Hippocampal formation (tissue), 2 donors: ENCODE results near the gene HDHD2.
"Not testable (repeated sequence)": the region's sequence is repeated elsewhere in the genome, so short reads cannot be mapped to it uniquely, and the experiment has no call there.

Experiments
- DNase-seq, 2 donors: peaks; one replicate each; lab custom pipeline; 2025; lab: John Stamatoyannopoulos, UW

Gene HDHD2, protein sequence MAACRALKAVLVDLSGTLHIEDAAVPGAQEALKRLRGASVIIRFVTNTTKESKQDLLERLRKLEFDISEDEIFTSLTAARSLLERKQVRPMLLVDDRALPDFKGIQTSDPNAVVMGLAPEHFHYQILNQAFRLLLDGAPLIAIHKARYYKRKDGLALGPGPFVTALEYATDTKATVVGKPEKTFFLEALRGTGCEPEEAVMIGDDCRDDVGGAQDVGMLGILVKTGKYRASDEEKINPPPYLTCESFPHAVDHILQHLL

DNA sequence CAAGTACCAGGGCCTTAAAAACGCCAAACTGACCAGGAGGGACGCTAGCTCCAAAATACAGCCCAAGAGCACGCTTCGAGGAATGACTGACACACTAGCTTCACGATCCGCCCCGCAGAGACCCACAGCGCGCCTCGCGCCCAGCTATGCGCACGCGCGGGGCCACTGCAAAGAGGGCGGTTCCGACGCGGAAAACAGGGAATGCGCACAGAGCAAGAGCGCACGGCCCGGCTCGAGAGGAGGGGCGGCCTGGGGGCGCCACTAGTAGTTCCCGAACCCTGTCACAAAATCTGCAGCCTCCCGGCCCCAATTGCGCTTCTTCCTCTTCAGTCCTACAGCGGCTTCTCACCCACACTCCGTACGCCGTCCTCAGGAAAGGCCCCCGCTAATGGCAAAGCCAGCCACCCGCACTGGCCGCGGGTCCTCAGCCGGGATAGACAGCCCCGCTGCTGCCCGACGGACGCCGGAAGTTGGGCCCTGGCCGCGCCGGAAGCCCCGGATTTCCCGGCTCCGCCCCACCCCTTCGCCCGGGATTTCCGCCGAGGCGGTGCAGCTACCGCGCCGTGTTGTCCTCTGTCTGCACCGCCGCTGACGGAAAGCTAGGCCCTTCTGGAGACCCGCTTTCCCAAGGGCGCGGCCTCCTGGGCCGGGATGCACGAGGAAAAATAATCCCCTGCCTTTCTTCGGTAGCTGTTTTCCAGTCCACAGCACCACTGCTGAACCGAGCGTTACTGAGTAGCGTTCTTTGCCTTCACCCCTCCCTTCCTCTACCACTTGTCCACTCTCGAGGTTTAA lies at the start of gene HDHD2:
Gene HDHD2 (minus strand): TSS at position 472 of the 795 bp plus-strand sequence. CDS start 14,061 bp downstream, outside the sequence.
- peak; percentile 76 to 86 for DNase-seq

DNA sequence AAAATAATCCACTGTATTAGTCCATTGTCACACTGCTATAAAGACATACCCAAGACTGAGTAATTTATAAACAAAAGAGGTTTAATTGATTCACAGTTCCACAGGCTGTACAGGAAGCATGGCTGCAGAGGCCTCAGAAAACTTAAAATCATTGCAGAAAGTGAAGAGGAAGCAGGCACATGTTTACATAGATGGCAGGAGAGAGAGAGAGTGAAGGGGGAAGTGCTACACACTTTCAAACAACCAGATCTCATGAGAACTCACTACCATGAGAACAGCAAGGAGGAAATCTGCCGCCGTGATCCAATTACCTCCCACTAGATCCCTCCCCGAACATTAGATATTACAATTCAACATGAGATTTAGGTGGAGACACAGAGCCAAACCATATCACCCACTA lies 45.7 kb upstream of the HDHD2 start:
- DNase-seq = not testable (repeated sequence)

DNA sequence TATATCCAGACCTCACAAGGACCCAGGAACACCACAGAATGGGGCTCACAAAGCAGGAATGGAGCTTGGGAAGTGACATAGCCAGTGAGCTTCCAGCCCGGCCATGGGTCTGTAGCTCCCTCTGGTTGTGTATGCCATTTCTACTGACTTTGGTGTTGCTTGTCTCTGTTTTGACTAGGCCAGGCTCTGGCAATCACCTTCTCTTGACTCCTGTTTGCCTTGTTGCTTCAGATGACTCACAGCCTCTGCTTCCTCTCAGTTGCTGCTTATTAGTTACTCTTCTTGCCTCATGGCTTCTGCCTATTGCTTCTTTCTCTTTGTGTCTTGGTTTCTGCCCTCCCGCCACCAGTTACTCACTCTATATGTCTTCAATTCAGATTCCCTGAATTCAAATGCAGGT lies 41.7 kb upstream of the HDHD2 start:
- no peak for DNase-seq

DNA sequence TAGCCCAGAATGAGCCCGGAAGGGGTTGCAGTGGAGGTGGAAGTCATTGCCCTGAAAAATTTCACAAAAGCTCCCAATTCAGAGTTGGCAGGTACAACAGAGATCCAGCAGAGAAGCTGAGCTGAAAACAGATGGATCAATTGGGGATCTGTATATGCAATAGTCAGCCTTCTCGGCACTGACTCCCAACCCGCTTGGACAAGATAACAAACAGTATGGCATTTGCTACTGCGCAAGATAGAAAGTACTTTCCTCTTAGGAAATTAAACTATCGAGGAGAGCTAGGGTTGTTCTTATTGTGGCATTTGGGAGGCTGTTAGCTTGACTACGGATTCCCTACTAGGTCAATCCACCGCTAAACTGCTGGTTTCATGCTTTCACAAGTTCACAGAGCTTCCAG lies 37.4 kb upstream of the HDHD2 start:
- DNase-seq = no peak

DNA sequence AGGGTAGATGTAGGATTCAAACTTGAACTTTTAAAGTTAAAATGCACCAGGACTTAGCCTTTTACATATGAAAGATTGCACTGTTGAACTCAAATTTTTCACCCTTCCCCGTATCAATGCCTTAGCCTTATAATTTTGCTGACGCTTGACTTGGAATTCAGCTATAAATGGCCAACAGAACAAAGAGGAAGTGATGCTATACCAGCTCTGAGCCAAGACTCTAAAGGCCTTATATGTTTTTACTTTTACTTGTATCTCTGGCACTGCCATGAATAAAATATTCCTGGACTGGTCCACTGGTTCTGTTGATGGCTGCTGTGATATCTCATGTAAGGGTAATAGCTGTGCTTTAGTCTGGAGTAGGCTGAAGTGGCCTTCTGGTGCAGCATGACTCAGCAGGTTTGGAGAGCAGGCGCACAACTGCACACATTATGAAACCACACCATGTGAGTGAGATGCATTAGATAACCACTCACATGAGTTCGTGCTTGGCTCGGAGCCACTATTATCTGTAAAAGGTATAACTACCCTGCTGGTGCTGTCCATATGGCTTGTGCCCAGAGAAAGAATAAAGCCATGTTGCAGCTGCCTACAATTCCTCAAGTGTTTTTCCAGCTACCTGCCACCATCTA lies 34.2 kb upstream of the HDHD2 start:
- no peak for DNase-seq

DNA sequence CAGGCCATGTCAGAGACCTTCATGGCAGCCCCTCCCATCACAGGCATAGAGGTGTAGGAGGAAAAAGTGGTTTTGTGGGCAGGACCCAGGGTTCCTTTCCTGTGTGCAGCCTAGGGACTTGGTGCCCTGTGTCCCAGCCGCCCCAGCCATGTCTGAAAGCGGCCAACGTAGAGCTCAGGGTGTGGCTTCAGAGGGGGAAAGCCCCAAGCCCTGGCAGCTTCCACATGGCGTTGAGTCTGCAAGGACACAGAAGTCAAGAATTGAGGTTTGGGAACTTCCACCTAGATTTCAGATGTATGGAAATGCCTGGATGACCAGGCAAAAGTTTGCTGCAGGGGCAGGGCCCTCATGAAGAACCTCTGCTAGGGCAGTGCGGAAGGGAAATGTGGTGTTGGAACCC lies 31.9 kb upstream of the HDHD2 start:
- DNase-seq = not testable (repeated sequence)

DNA sequence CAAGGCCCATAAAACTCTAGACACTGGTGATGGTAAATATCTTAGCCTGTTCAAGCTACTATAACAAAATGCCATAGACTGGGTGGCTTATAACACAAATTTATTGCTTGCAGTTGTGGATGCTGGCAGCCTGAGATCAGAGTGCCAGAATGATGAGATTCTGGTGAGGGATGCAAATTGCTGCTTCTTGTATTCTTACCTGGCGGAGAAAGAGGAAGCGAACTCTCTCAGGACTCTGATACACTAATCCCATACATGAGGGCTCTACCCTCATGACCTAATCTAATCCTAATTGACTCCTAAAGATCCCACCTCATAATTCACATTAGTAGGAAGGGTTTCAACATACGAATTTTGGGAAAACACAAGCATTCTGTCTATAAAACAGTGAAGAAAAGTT lies 30.5 kb upstream of the HDHD2 start:
- no peak for DNase-seq

DNA sequence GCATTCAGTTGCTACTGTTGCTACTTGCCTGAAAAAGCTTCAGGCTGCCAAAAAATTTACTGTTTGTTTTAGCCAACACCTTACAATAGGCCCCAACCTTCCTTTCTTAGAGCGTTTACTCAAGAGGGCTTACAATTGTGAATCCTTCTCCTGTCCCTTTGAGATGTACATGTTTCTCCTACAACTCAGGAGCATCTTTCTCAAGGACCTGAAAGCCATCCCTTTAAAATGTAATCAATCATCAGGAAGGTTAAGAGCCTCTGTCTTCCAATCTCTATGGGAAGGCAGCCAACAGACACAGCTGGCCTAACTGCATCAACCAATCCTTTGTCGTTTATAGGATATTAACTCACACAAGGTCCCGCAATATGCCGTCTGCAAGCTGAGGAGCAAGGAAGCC lies 29.2 kb upstream of the HDHD2 start:
- DNase-seq = no peak

DNA sequence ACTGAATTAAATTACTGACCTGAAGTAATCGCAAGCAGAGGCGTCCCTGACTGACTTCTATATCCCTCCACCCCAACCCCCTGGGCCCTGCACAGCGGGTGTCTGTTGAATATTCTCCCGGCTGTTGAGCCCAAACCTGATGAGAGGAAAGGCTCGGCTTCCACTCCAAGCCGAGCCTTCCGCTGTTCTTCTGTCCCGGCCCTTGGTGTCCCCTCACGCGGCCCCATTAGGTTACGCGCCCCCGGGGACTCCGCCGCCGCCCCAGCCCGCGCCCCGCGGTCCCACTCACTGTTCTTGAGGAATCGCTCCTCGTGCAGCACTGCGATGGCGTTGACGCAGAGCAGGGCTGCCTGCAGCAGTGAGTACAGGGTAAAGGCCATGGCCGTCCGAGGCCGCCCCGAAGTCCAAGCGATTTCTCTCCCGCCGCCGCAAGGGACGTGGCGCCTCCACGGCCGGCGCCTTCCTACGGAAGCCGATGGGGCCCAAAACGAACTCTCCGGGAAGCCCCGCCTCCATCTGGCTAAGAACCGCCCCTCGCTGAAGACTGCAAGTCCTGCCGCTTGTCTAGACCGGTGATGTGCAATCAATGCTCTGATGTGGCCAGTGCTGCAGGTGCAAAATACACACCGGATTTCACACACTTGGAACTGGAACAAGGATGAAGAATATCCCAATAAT lies 25.7 kb upstream of the HDHD2 start, which contains the start of gene IER3IP1:
Gene IER3IP1 (minus strand): TSS at position 467 of the 678 bp plus-strand sequence. CDS start 87 bp downstream, at position 380.
- DNase-seq = peak; percentile 83 to 85

DNA sequence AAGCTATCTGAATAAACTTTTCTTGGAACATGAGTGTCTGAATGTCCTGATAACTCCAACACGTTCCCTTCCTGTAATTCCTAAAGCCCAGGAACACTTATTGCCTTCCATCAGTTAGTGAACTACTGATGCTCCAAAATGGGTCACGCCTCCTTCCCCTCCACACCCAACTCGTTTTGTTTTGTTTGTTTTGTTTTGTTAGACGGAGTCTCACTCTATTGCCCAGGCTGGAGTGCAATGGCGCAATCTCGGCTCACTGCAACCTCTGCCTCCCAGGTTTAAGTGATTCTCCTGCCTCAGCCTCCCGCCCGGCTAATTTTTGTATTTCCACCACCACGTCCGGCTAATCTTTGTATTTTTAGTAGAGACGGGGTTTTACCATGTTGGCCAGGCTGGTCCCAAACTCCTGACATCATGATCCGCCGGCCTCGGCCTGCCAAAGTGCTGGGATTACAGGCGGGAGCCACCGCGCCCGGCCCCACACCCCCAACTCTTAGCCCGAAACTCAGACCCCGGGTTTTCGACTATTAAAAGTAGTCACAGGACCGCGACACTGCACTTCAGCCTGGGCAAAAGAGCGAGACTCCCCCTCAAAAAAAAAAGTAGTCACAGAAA lies 25.1 kb upstream of the HDHD2 start:
- no peak for DNase-seq

DNA sequence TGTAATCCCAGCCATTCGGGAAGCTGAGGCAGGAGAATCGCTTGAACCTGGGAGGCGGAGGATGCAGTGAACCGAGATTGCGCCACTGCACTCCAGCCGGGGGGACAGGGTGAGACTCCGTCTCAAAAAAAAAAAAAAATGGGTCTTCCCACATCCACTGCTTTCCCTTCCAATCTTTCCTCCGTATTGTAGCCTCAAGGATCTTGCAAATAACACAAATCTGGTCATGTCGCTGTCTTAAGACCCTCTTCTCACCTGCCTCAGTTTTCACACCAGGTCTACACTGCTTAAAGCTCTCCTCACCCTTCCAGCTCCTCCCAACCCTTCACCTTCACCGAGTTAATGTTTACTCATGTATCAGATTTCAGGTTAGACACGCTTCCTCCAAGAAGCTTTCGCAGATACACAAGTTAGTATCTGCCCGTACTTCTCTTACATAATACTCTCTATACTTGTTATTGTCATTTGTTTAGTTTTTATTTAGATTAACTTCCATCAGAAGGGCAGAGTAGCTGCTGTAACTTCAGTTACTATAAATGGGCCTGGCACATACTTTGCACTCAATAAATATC lies 24.3 kb upstream of the HDHD2 start:
- DNase-seq = no peak

DNA sequence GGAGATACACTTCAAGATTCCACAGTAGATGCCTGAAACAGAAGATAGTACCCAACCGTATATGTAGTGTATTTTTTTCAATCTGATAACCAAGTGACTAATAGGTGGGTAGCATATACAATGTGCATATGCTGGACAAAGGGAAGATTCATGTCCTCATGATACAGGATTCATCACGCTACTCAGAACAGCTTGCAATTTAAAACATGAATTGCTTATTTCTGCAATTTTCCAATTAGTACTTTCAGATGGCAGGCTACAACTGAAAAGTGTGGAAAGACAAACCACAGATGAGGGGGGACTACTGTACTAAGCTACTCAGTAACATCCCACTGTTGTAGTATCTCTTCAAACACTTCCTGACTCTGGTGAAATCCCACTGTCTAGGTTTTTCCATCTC lies 22.2 kb upstream of the HDHD2 start:
- no peak for DNase-seq

DNA sequence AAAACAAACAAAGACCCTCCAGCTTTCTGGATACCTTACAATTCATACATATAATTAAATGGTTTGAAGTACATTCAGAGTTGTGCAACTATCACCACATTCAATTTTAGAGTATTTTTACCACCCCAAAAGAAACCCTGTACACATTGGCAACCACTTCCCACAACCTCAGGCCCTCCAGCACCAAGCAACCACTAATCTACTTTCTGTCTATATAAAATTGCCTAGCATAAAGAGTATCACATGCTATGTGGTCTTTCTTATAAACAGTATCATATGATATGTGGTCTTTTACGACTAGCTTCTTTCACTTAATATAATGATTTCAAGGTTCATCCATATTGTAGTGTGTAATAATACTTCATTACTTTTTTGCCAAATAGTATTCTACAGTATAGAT lies 18.6 kb upstream of the HDHD2 start:
- no peak for DNase-seq

DNA sequence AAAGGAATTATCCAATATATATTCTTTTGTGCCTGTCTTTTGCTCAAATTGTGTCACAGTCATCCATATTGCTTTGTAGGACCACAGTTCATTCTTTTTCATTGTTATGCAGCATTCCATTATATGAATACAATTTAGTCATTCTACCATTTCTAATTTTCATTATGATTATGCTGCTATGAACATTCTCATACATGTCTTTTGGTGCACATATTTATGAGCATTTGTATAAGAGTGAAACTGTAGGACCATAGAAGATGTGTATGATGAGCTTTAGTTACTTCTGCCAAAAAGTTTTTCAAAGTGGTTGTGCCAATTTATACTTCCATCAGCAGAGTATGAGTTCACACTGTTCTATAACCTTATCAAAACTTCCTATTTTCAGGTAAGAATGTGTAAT lies 18.2 kb upstream of the HDHD2 start:
- DNase-seq = no peak

DNA sequence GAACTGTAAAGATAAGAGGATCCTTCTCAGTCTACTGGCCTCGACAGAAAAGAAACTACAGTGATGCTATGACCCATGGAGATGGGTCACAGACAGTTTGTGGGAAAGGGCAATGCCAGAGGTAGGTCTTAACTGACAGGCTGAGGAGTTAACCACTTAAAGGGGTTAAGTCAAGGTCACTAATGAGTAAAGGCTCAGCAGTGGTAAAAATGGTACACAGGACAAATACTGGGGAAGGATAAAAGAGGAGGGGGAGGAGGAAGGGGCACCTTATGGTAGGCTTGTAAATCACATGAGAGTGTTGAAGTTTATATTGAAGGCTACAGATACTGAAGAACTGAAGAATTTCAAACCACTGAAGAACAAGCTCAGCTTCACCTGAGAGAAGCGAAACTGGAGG lies 16.0 kb upstream of the HDHD2 start:
- no peak for DNase-seq

DNA sequence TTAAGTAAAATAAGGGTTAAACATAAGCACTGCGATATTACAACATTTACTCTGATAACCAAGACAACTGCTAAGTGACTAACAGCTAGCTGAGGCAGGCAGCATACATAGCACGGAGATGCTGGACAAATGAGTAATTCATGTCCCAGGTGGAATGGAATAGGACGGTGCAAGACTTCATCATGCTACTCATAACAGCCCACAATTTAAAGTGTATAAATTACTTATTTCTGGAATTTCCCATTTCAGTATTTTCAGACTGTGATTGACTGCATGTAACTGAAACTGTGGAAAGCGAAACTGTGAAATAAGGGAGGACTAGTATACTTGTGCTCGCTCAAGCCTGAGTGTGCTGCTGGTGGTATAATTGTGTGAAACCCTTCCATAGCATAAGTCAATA lies 12.9 kb upstream of the HDHD2 start:
- no peak for DNase-seq

DNA sequence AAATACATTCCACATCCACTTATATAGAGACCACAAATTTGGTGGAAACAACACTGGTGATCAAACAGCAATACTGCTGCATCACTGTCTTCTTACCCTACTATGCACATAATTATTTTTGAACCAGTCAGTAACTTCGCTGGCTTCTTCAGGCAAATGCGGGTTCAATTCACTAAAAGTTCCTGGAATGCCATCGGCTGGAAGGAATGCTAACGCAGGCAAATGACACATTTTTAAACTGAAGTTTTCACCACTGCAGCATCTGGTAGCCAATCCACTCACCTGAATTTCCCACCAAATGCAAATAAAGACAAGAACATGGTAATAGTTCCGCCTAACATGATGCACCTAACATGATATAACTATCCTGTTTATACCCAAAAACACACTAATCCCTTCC lies 10.0 kb upstream of the HDHD2 start:
- DNase-seq = no peak

DNA sequence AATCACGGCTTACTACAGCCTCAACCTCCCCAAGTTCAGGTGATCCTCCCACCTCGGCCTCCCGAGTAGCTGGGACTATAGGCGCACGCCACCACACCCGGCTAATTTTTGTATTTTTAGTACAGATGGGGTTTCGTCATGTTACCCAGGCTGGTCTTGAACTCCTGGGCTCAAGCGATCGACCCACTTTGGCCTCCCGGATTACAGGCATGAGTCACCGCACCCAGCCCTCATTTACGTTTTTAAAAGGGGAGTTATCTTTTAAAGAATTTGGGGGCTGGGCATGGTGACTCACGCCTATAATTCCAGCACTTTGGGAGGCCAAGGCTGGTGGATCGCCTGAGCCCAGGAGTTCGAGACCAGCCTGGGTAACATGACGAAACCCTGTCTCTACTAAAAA lies 8.1 kb upstream of the HDHD2 start:
- not testable (repeated sequence) for DNase-seq

DNA sequence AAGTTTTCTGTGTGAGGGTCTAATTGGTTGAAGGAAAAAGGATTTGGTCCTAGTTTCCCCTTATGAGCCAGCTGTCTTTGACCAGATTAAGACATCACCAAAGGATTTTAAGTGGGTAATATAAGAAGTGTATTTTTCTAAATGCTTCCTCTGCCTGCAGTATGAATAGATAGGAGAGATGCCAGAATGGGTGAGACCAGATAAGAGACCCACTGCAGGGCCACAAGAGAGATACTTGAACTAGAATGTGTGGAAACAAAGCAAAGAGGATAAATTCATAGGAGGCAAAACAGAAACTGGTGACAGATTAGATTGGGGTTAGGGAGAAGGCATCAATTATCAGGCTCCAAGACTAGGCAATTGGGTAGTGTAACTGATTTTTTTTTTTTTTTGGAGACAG lies 1.1 kb upstream of the HDHD2 start:
- DNase-seq = no peak

DNA sequence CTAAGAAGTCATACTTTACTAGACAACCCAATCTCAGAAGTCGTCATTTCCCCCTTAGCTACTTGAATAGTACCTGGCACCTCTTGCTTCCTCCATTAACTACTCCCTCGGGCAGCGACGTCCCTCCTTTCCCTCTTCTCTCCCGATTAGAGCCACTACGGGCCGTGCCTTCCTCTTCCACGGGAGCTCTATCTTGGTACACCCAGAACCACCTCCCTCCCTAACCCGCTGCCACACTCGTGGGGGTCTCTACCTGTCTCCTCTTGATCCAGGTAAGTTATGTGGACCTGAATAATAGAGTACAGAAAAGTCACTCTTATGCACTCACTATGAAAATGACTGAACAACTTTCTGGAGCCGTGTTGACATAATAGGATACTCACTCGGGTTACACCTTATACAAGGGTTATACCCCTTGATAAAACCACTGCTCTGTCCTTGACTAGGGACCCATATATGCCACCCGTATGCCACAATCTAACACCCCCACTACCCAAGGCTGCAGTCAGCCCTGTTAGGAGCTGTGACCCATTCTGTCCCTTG lies 595 bp upstream of the HDHD2 start:
- DNase-seq = no peak

DNA sequence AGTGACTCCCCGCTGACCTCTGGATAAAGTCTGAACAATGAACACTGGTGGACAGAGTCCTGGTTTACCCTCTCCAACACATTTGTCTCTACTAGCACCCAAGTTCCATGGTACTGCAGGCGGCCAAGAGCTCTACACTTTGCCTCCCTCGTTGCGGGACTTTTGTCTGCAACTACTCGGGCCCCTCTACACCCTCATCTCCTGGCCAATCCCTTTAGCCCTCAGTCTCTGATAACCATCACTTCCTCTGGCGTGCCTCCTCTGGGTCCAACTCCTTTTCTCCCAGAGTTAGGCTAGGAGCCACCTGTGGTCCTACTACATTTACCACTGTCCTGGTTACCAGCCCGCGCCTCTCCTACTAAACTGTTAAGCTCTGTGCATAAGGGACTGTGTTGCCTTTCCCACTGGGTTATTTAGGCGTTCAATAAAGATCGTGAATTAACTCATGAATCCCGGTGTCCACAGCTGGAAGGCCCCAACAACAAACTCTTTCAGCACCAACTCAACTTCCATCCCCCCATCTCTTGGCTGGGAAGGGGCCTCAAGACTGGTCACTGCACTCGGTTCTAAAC lies 757 bp downstream of the HDHD2 start:
- no peak for DNase-seq
